CD4-positive, alpha-beta T cell (primary cell): Measurements from ENCODE around the gene MKKS. TPM values are rescaled to one million over a fixed set of nuclear protein-coding genes. Genes with fewer than 3 reads are reported as not detected.

Source experiments
- ATAC-seq: fragments of 200-7000 bp; cut with Tn5 transposase; one replicate; pipeline ENCODE4 v1.10.0; 2022; ENCODE audit warnings: mild to moderate bottlenecking; ENCODE audit not compliant: poor library complexity
- CTCF ChIA-PET: fragments of 350-600 bp; sonication (Branson Sonifier 250); formaldehyde crosslinking; loops from one replicate; lab custom pipeline; 2021; ENCODE audit warnings: antibody characterized with exemption, inconsistent platforms; lab: Charles Lee
- POLR2A ChIA-PET: fragments of 350-600 bp; sonication (Branson Sonifier 250); formaldehyde crosslinking; loops from one replicate; lab custom pipeline; 2021; ENCODE audit warnings: antibody characterized with exemption, inconsistent platforms; lab: Charles Lee
- DNase-seq, 14 experiments: peaks; one replicate each; pipeline ENCODE4 v3.0.0-alpha.2; 2013 to 2020; ENCODE audit warnings: mixed read lengths in 2 of 14
- H3K27ac ChIP-seq, 2 donors: one replicate each; pipeline versions ENCODE4 v1.5.1 to v1.7.0; 2013; ENCODE audit warnings: low read length in 2 of 2, low read depth in 1 of 2, mild to moderate bottlenecking in 1 of 2
- H3K27me3 ChIP-seq, 2 experiments: 1 replicate in 1 of 2; 2 replicates in 1 of 2; pipeline versions ENCODE4 v1.6.1 to v1.7.0; 2013; ENCODE audit warnings: low read length in 2 of 2, control low read depth in 1 of 2, mild to moderate bottlenecking in 1 of 2, moderate library complexity in 1 of 2; ENCODE audit not compliant: insufficient read depth in 2 of 2, control insufficient read depth in 1 of 2
- H3K36me3 ChIP-seq: one replicate; pipeline ENCODE4 v1.6.1; 2013; ENCODE audit warnings: low read length, control low read depth; ENCODE audit not compliant: insufficient read depth
- H3K4me1 ChIP-seq: one replicate; pipeline ENCODE4 v1.6.1; 2013; ENCODE audit warnings: low read length, control low read depth; ENCODE audit not compliant: insufficient read depth
- H3K4me3 ChIP-seq: one replicate; pipeline ENCODE4 v1.5.1; 2013; ENCODE audit warnings: mild to moderate bottlenecking, low read length, moderate library complexity
- H3K9me3 ChIP-seq, 2 experiments: 1 replicate in 1 of 2; 2 replicates in 1 of 2; pipeline versions ENCODE4 v1.6.1 to v1.7.0; 2013; ENCODE audit warnings: low read length in 2 of 2, mild to moderate bottlenecking in 2 of 2, control low read depth in 1 of 2, moderate library complexity in 1 of 2; ENCODE audit not compliant: control insufficient read depth in 1 of 2, insufficient read depth in 1 of 2
- H3K27ac Mint-ChIP-seq: one replicate; pipeline ENCODE4 v1.8.0; 2020; ENCODE audit warnings: mixed read lengths
- H3K27me3 Mint-ChIP-seq: one replicate; pipeline ENCODE4 v1.8.0; 2021; ENCODE audit warnings: mixed read lengths
- H3K36me3 Mint-ChIP-seq: one replicate; pipeline ENCODE4 v1.8.0; 2021; ENCODE audit warnings: low read depth, mixed read lengths
- H3K4me1 Mint-ChIP-seq: one replicate; pipeline ENCODE4 v1.8.0; 2021; ENCODE audit warnings: low read depth, mixed read lengths
- H3K4me3 Mint-ChIP-seq: one replicate; pipeline ENCODE4 v1.8.0; 2020; ENCODE audit warnings: mild to moderate bottlenecking, mixed read lengths
- H3K9me3 Mint-ChIP-seq: one replicate; pipeline ENCODE4 v1.8.0; 2020; ENCODE audit warnings: mixed read lengths
- intact Hi-C, 2 experiments: fragments of 100-400 bp; cut with DNase I in 1 of 2; cut with micrococcal nuclease in 1 of 2; formaldehyde crosslinking; loops; one replicate each; pipeline versions ENCODE4 v1.15.1 to v1.9.0; 2023 to 2025; cut with DNase I, micrococcal nuclease
- total RNA-seq, 174 experiments: library from RNA in 2 of 174; stranded (reverse) in 2 of 174; gene quantifications; one replicate each; pipeline ENCODE4 v1.2.3 and lab custom pipeline; 2021 to 2026
- TF ChIP-seq, protein P1 (sequence below): fragments of 200-600 bp; IDR thresholded peaks from one replicate; pipeline ENCODE4 v1.8.0; 2022; ENCODE audit warnings: antibody characterized with exemption, mild to moderate bottlenecking

MKKS gene
- total RNA-seq, 2 experiments from 2014 or later = 0.66 to 0.78 TPM

DNA sequence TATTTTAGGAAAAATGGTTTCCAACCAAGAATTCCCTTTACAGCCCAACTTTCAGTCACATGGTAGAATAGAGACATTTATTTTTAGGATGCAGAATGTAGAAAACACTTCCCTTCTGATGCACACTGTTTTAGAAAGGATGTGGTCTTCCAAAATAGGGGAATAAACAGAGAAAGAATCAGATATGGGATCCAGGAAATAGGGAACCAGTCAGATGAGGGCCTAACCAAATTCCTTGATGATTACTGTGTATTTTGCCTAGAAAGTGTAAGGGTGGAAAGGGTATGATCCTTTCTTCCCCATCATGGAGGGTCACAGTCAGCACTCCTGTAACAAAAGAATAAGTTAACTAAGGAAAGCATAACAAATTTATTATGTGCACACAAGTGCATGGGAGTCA is 28.5 kb upstream of the MKKS start:
- Histone ChIP-seq H3K4me3 (no peak overlapping the region), H3K36me3 (no peaks in the 10 kb centered on the region), H3K27me3 (no peaks in the 10 kb centered on the region), H3K9me3 (peaks cover 0 to 3% of the 10 kb centered on the region in 2 experiments), H3K4me1 (peaks cover 5% of the 10 kb centered on the region), H3K27ac (no peak overlapping the region)
- peaks cover 33% of the 10 kb centered on the region for H3K36me3 Mint-ChIP-seq
- H3K27me3 Mint-ChIP-seq = no peaks in the 10 kb centered on the region
- H3K4me3 Mint-ChIP-seq = no peak overlapping the region
- CTCF ChIA-PET = no interaction called here
- POLR2A ChIA-PET = interaction anchor here (0.8 kb wide), 1 partner anchor 28 kb away, joined by 3 read pairs; the partner anchor contains the start of gene MKKS
- no peak overlapping the region for H3K27ac Mint-ChIP-seq
- DNase-seq (no peak), ATAC-seq (no peak)
- peaks cover 2% of the 10 kb centered on the region for H3K9me3 Mint-ChIP-seq
- TF ChIP-seq, protein P1, sequence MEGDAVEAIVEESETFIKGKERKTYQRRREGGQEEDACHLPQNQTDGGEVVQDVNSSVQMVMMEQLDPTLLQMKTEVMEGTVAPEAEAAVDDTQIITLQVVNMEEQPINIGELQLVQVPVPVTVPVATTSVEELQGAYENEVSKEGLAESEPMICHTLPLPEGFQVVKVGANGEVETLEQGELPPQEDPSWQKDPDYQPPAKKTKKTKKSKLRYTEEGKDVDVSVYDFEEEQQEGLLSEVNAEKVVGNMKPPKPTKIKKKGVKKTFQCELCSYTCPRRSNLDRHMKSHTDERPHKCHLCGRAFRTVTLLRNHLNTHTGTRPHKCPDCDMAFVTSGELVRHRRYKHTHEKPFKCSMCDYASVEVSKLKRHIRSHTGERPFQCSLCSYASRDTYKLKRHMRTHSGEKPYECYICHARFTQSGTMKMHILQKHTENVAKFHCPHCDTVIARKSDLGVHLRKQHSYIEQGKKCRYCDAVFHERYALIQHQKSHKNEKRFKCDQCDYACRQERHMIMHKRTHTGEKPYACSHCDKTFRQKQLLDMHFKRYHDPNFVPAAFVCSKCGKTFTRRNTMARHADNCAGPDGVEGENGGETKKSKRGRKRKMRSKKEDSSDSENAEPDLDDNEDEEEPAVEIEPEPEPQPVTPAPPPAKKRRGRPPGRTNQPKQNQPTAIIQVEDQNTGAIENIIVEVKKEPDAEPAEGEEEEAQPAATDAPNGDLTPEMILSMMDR = no peak
- intact Hi-C loops = no loop called here
- H3K4me1 Mint-ChIP-seq = no peaks in the 10 kb centered on the region

- no peaks in the 10 kb centered on the region for H3K36me3 ChIP-seq
- no peak overlapping the region for H3K4me3 Mint-ChIP-seq
- DNase-seq (no peak), ATAC-seq (no peak)
- intact Hi-C loops = no loop called here
- H3K4me3 ChIP-seq = no peak overlapping the region
- CTCF ChIA-PET = no interaction called here
- H3K27me3 ChIP-seq = no peaks in the 10 kb centered on the region
- peaks cover 5% of the 10 kb centered on the region for H3K4me1 ChIP-seq
- H3K27me3 Mint-ChIP-seq = no peaks in the 10 kb centered on the region
- H3K4me1 Mint-ChIP-seq = no peaks in the 10 kb centered on the region
- peaks cover 40% of the 10 kb centered on the region for H3K36me3 Mint-ChIP-seq
- POLR2A ChIA-PET = no interaction called here
- no peak overlapping the region for H3K27ac Mint-ChIP-seq
- peaks cover 0 to 7% of the 10 kb centered on the region in 2 experiments for H3K9me3 ChIP-seq
- H3K27ac ChIP-seq = no peak overlapping the region
- peaks cover 5% of the 10 kb centered on the region for H3K9me3 Mint-ChIP-seq
- TF ChIP-seq, protein P1 = no peak
These were observed 27.5 kb upstream of the MKKS start for GRCh38 chr20:10461495-10461894.

- Histone ChIP-seq H3K9me3 (peaks cover 0 to 7% of the 10 kb centered on the region in 2 experiments), H3K27me3 (no peaks in the 10 kb centered on the region), H3K36me3 (no peaks in the 10 kb centered on the region), H3K27ac (no peak overlapping the region), H3K4me3 (no peak overlapping the region), H3K4me1 (peaks cover 9% of the 10 kb centered on the region)
- intact Hi-C loops = no loop called here
- H3K4me3 Mint-ChIP-seq = no peak overlapping the region
- no peak for ATAC-seq
- TF ChIP-seq, protein P1 = no peak
- H3K27ac Mint-ChIP-seq = peak overlapping the region; percentile 8
- H3K36me3 Mint-ChIP-seq = peaks cover 20% of the 10 kb centered on the region
- peaks cover 21% of the 10 kb centered on the region for H3K4me1 Mint-ChIP-seq
- peaks cover 2% of the 10 kb centered on the region for H3K9me3 Mint-ChIP-seq
- ChIA-PET CTCF (no interaction called here), POLR2A (interaction anchor here (3.1 kb wide), 1 partner anchor 19 kb away, joined by 22 read pairs; the partner anchor contains the start of genes MKKS and SLX4IP)
- no peaks in the 10 kb centered on the region for H3K27me3 Mint-ChIP-seq
- no peak for DNase-seq
These were observed 20.2 kb upstream of the MKKS start for GRCh38 chr20:10454151-10454750.
